Kidney (tissue), 14 donors: ENCODE measurements around the gene NFYC. TPM values are rescaled to one million over a fixed set of nuclear protein-coding genes. Genes with fewer than 3 reads are reported as not detected.

Experiments used
- DNase-seq, 5 donors: peaks; one replicate each; pipeline ENCODE4 v3.0.0-alpha.2; 2013 to 2020
- FAIRE-seq: peaks from 2 replicates; lab custom pipeline; 2012; peaks lifted over from hg19 to GRCh38; lab: Jason Lieb, UNC
- H3K27ac ChIP-seq, 2 donors: one replicate each; pipeline ENCODE4 v1.7.0; 2013; ENCODE audit warnings: low read depth in 2 of 2, low read length in 2 of 2, inconsistent platforms in 1 of 2
- H3K27me3 ChIP-seq: one replicate; pipeline ENCODE4 v1.7.1; 2013; ENCODE audit warnings: low read length, inconsistent platforms; ENCODE audit not compliant: control insufficient read depth, insufficient read depth
- H3K36me3 ChIP-seq, 3 donors: one replicate each; pipeline versions ENCODE4 v1.7.0 to v1.7.1; 2013; ENCODE audit warnings: low read length in 3 of 3, control low read depth in 1 of 3, inconsistent platforms in 1 of 3; ENCODE audit not compliant: insufficient read depth in 3 of 3, control insufficient read depth in 2 of 3
- H3K4me1 ChIP-seq, 3 donors: one replicate each; pipeline versions ENCODE4 v1.7.0 to v1.7.1; 2013; ENCODE audit warnings: low read length in 3 of 3, inconsistent platforms in 1 of 3, low read depth in 1 of 3; ENCODE audit not compliant: control insufficient read depth in 2 of 3, insufficient read depth in 2 of 3
- H3K4me3 ChIP-seq, 3 donors: one replicate each; pipeline versions ENCODE4 v1.7.0 to v1.8.1; 2013; ENCODE audit warnings: low read length in 3 of 3, control low read depth in 1 of 3, inconsistent platforms in 1 of 3
- H3K9ac ChIP-seq, 3 donors: one replicate each; pipeline versions ENCODE4 v1.7.0 to v1.7.1; 2013; ENCODE audit warnings: low read length in 3 of 3, control low read depth in 1 of 3, inconsistent platforms in 1 of 3
- H3K9me3 ChIP-seq, 3 donors: one replicate each; pipeline versions ENCODE4 v1.7.0 to v1.7.1; 2013; ENCODE audit warnings: low read length in 3 of 3, control low read depth in 1 of 3, inconsistent platforms in 1 of 3; ENCODE audit not compliant: control insufficient read depth in 2 of 3, insufficient read depth in 1 of 3
- intact Hi-C: fragments of 100-400 bp; cut with DNase I; formaldehyde crosslinking; loops from one replicate; pipeline ENCODE4 v1.11.1; 2022
- microRNA-seq: library from miRNA; unstranded; fragments of <30 nt; microRNA quantifications from one replicate; pipeline ENCODE4 v1.2.0, GENCODE V29; 2020
- polyA plus RNA-seq: library from polyadenylated mRNA; stranded (reverse); fragments of 350-450 nt; fragmentation: Illumina TruSeq; extraction: RNeasy Lipid Tissue Mini Kit (QIAGEN cat#74804); gene quantifications from one replicate; pipeline ENCODE4 v1.2.3, GENCODE V29; 2014; ENCODE audit warnings: low read depth, low replicate concordance; ENCODE audit not compliant: insufficient read depth
- total RNA-seq: library from RNA; stranded (reverse); fragmentation: NEBNext Ultra II Directional; extraction: Animal tissue kit (Norgen Biotek cat#: 25700); gene quantifications from one replicate; pipeline ENCODE4 v1.2.1, GENCODE V29; 2021
- TF ChIP-seq, protein P1 (sequence below): IDR thresholded peaks from 3 replicates; pipeline ENCODE4 v1.5.1; 2012; ENCODE audit warnings: mild to moderate bottlenecking, moderate library complexity, borderline replicate concordance; ENCODE audit not compliant: insufficient read depth; ENCODE audit errors: extremely low read depth
- donor health status: control.
- donor health status: control.
- donor health status: control.
- donor health status: control.
- donor health status: control.
- donor health status: DM: yes; HTN: yes; CAD: no.
- donor health status: Normal renal cell carcinoma (clear cell type).

Gene NFYC
- total and polyA plus RNA-seq, 2 donors from 2014 or later, result 52.1 to 69.3 TPM

DNA sequence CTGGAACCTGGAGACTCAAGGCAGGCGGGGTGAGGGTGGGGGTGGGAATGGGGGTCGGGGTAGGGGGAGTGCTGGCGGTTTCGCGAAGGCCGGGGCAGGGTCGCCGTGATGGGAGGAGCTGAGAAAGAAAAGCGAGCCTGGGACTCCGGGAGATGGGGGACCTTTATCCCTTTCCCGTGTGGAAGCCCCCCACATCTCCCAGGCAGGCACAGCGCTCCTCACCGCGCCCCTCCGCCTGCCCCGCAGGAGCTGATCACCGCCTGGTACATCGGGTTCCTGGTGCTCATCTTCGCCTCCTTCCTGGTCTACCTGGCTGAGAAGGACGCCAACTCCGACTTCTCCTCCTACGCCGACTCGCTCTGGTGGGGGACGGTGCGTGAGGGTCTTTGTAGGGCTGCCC, 127.6 kb downstream of the NFYC start:
- Histone ChIP-seq H3K27ac (no peak overlapping the region), H3K36me3 (no peaks in the 10 kb centered on the region), H3K4me3 (no peak overlapping the region), H3K9me3 (no peaks in the 10 kb centered on the region), H3K9ac (no peak overlapping the region), H3K27me3 (no peaks in the 10 kb centered on the region), H3K4me1 (peaks cover 0 to 4% (median 0%) of the 10 kb centered on the region in 3 donors)
- DNase-seq (no peak), FAIRE-seq (no peak)
- TF ChIP-seq, protein P1, sequence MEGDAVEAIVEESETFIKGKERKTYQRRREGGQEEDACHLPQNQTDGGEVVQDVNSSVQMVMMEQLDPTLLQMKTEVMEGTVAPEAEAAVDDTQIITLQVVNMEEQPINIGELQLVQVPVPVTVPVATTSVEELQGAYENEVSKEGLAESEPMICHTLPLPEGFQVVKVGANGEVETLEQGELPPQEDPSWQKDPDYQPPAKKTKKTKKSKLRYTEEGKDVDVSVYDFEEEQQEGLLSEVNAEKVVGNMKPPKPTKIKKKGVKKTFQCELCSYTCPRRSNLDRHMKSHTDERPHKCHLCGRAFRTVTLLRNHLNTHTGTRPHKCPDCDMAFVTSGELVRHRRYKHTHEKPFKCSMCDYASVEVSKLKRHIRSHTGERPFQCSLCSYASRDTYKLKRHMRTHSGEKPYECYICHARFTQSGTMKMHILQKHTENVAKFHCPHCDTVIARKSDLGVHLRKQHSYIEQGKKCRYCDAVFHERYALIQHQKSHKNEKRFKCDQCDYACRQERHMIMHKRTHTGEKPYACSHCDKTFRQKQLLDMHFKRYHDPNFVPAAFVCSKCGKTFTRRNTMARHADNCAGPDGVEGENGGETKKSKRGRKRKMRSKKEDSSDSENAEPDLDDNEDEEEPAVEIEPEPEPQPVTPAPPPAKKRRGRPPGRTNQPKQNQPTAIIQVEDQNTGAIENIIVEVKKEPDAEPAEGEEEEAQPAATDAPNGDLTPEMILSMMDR, result no peak
- intact Hi-C loops, result no loop called here

DNA sequence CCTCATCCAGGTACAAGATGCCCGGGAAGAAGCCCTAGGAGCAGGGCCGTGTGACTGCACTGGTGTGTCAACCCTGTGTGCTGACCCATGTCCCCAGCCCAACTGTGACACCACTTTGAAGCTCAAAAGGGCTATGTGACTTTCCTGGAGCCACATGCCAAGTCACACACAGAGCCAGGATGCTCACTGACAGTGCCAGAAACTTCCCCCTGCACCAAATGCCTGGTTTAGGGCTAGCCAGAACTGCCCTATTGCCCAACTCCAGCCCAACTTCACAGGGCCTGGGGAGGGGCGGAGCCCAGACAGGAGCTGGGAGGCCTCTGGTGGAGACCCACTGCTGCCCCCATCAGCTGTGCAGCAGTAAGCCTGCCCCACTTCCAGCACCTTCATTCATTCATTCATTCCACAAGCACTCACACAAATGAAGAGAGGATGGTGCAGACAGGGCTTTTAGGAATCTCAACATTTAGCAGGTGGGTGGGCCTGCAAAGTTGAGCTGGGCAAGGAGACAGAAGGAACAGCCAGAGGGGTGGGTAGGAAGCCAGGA, 128.8 kb downstream of the NFYC start:
- TF ChIP-seq, protein P1, result no peak
- no peak for FAIRE-seq

More for the DNA sequence above, 128.8 kb downstream of the NFYC start:
- no peak overlapping the region for H3K4me3 ChIP-seq
- H3K4me1 ChIP-seq, result peaks cover 0 to 4% (median 4%) of the 10 kb centered on the region in 3 donors
- intact Hi-C loops, result no loop called here
- H3K27ac ChIP-seq, result no peak overlapping the region
- H3K9me3 ChIP-seq, result no peaks in the 10 kb centered on the region
- no peaks in the 10 kb centered on the region for H3K27me3 ChIP-seq
- H3K36me3 ChIP-seq, result no peaks in the 10 kb centered on the region
- no peak for DNase-seq
- no peak overlapping the region for H3K9ac ChIP-seq

Small RNA genes within 50 kb of the gene (microRNA-seq; reads per million reads assigned to microRNA genes)
- gene MIR30C1 (22.0 reads per million, percentile 32 among the genes with 10 or more reads in this experiment), gene MIR30E (3,539 reads per million, percentile 90 among the genes with 10 or more reads in this experiment)

Other genes with a start within 250 kb of the NFYC start
- 2.1 TPM for gene ZFP69B, start 241.2 kb upstream of the NFYC start, total RNA-seq
- 0.62 TPM for gene ZFP69B, start 241.2 kb upstream of the NFYC start, polyA plus RNA-seq
- gene ZFP69, start 214.4 kb upstream of the NFYC start, total RNA-seq, result 2.9 TPM
- gene ZFP69, start 214.4 kb upstream of the NFYC start, polyA plus RNA-seq, result 2.7 TPM
- gene EXO5, start 182.9 kb upstream of the NFYC start, total RNA-seq, result 9.0 TPM
- 4.3 TPM for gene EXO5, start 182.9 kb upstream of the NFYC start, polyA plus RNA-seq
- 9.5 TPM for gene ZNF684, start 160.1 kb upstream of the NFYC start, total RNA-seq
- 10.2 TPM for gene ZNF684, start 160.1 kb upstream of the NFYC start, polyA plus RNA-seq
- 6.2 TPM for gene RIMS3, start 26.0 kb upstream of the NFYC start, total RNA-seq
- gene RIMS3, start 26.0 kb upstream of the NFYC start, polyA plus RNA-seq, result 1.6 TPM
- 1.2 TPM for gene KCNQ4, start 92.1 kb downstream of the NFYC start, total RNA-seq
- gene KCNQ4, start 92.1 kb downstream of the NFYC start, polyA plus RNA-seq, result 0.65 TPM
- 78.6 TPM for gene CITED4, start 170.7 kb downstream of the NFYC start, total RNA-seq
- 21.7 TPM for gene CITED4, start 170.7 kb downstream of the NFYC start, polyA plus RNA-seq